Trophoblast cell (in vitro differentiated cells and primary cell): ENCODE results near the gene LRRFIP2.
"Not testable (repeated sequence)": the region's sequence is repeated elsewhere in the genome, so short reads cannot be mapped to it uniquely, and the experiment has no call there.

Experiments used
- DNase-seq, 2 donors: peaks; one replicate each; pipeline ENCODE4 v3.0.0-alpha.2; 2016
- H2AFZ ChIP-seq: 2 replicates; pipeline ENCODE4 v1.6.1; 2013; ENCODE audit warnings: low read length, moderate library complexity, mild to moderate bottlenecking; ENCODE audit not compliant: insufficient read depth, poor library complexity
- H2AK5ac ChIP-seq: 2 replicates; pipeline ENCODE4 v1.6.1; 2013; ENCODE audit warnings: mild to moderate bottlenecking, low read length
- H2BK120ac ChIP-seq: 2 replicates; pipeline ENCODE4 v1.6.1; 2013; ENCODE audit warnings: low read length, mild to moderate bottlenecking, moderate library complexity; ENCODE audit not compliant: insufficient read depth, poor library complexity
- H2BK12ac ChIP-seq: 2 replicates; pipeline ENCODE4 v1.6.1; 2013; ENCODE audit warnings: mild to moderate bottlenecking, low read length, moderate library complexity
- H2BK5ac ChIP-seq: 2 replicates; pipeline ENCODE4 v1.6.1; 2013; ENCODE audit warnings: low read length, low read depth, moderate library complexity, mild to moderate bottlenecking; ENCODE audit not compliant: poor library complexity
- H3K14ac ChIP-seq: 2 replicates; pipeline ENCODE4 v1.6.1; 2013; ENCODE audit warnings: mild to moderate bottlenecking, low read length
- H3K18ac ChIP-seq: 2 replicates; pipeline ENCODE4 v1.6.1; 2013; ENCODE audit warnings: mild to moderate bottlenecking, low read length
- H3K23ac ChIP-seq: 2 replicates; pipeline ENCODE4 v1.6.1; 2013; ENCODE audit warnings: low read length
- H3K27ac ChIP-seq: 2 replicates; pipeline ENCODE4 v1.5.1; 2013; ENCODE audit warnings: low read depth, mild to moderate bottlenecking, inconsistent platforms, low read length, moderate library complexity
- H3K27me3 ChIP-seq: 2 replicates; pipeline ENCODE4 v1.6.1; 2013; ENCODE audit warnings: inconsistent platforms, mild to moderate bottlenecking, low read length, moderate library complexity; ENCODE audit not compliant: insufficient read depth
- H3K36me3 ChIP-seq, 2 experiments: 1 replicate in 1 of 2; 2 replicates in 1 of 2; pipeline ENCODE4 v1.6.1; 2013; ENCODE audit warnings: low read length in 2 of 2, mild to moderate bottlenecking in 2 of 2, moderate library complexity in 1 of 2; ENCODE audit not compliant: insufficient read depth in 2 of 2, control insufficient read depth in 1 of 2
- H3K4ac ChIP-seq: 2 replicates; pipeline ENCODE4 v1.6.1; 2013; ENCODE audit warnings: low read depth, mild to moderate bottlenecking, low read length, moderate library complexity
- H3K4me1 ChIP-seq, 2 experiments: 1 replicate in 1 of 2; 2 replicates in 1 of 2; pipeline ENCODE4 v1.6.1; 2013; ENCODE audit warnings: low read length in 2 of 2, mild to moderate bottlenecking in 2 of 2, moderate library complexity in 1 of 2; ENCODE audit not compliant: insufficient read depth in 2 of 2, control insufficient read depth in 1 of 2
- H3K4me2 ChIP-seq: 2 replicates; pipeline ENCODE4 v1.6.1; 2013; ENCODE audit warnings: inconsistent platforms, mild to moderate bottlenecking, low read length, moderate library complexity
- H3K4me3 ChIP-seq: 2 replicates; pipeline ENCODE4 v1.5.1; 2013; ENCODE audit warnings: mild to moderate bottlenecking, low read depth, low read length, inconsistent platforms
- H3K79me1 ChIP-seq: one replicate; pipeline ENCODE4 v1.6.1; 2013; ENCODE audit warnings: low read length
- H3K79me2 ChIP-seq: 2 replicates; pipeline ENCODE4 v1.6.1; 2013; ENCODE audit warnings: low read length, mild to moderate bottlenecking; ENCODE audit not compliant: control insufficient read depth, insufficient read depth, poor library complexity
- H3K9ac ChIP-seq: 2 replicates; pipeline ENCODE4 v1.6.1; 2013; ENCODE audit warnings: mild to moderate bottlenecking, low read length
- H3K9me3 ChIP-seq: 2 replicates; pipeline ENCODE4 v1.6.1; 2013; ENCODE audit warnings: low read depth, mild to moderate bottlenecking, control low read depth, inconsistent platforms, low read length; ENCODE audit not compliant: insufficient read depth
- H4K12ac ChIP-seq: 2 replicates; pipeline ENCODE4 v1.6.1; 2013; ENCODE audit warnings: low read depth, mild to moderate bottlenecking, low read length, moderate library complexity
- H4K8ac ChIP-seq: 2 replicates; pipeline ENCODE4 v1.6.1; 2013; ENCODE audit warnings: low read depth, mild to moderate bottlenecking, low read length, moderate library complexity
- H4K91ac ChIP-seq: one replicate; pipeline ENCODE4 v1.6.1; 2013; ENCODE audit warnings: low read depth, mild to moderate bottlenecking, low read length, moderate library complexity
- WGBS: extraction: QIAGEN DNeasy Blood & Tissue Kit; methylation state at CpG from one replicate; pipeline ENCODE4 v1.1.7; 2013; ENCODE audit warnings: missing lambda C conversion rate; ENCODE audit not compliant: insufficient read length, insufficient coverage; ENCODE audit errors: extremely low coverage; 5-methylcytosine and 5-hydroxymethylcytosine counted together

LRRFIP2 gene

GRCh38 chr3:37148208-37148607, 26.2 kb downstream of the LRRFIP2 start:
- H2AK5ac ChIP-seq = no peak overlapping the region
- no peak overlapping the region for H3K4ac ChIP-seq
- H2BK12ac ChIP-seq = no peak overlapping the region
- H2BK120ac ChIP-seq = no peak overlapping the region
- H3K27ac ChIP-seq = no peak overlapping the region
- H3K4me3 ChIP-seq = no peak overlapping the region
- no peak overlapping the region for H2AFZ ChIP-seq
- H3K9ac ChIP-seq = no peak overlapping the region
- no peak overlapping the region for H4K91ac ChIP-seq
- H4K8ac ChIP-seq = no peak overlapping the region
- no peak overlapping the region for H3K23ac ChIP-seq
- peaks cover 1 to 5% of the 10 kb centered on the region in 2 experiments for H3K36me3 ChIP-seq
- H3K27me3 ChIP-seq = no peaks in the 10 kb centered on the region
- no peak overlapping the region for H3K14ac ChIP-seq
- H3K79me2 ChIP-seq = no peaks in the 10 kb centered on the region
- no peak overlapping the region for H3K4me2 ChIP-seq
- WGBS = no CpG with 5 or more reads among the region's 3 CpGs
- no peak overlapping the region for H3K18ac ChIP-seq
- H3K4me1 ChIP-seq = no peaks in the 10 kb centered on the region
- H2BK5ac ChIP-seq = no peak overlapping the region
- H3K9me3 ChIP-seq = no peaks in the 10 kb centered on the region
- no peaks in the 10 kb centered on the region for H3K79me1 ChIP-seq
- no peak for DNase-seq
- no peak overlapping the region for H4K12ac ChIP-seq

- Histone ChIP-seq H3K4me2 (no peak overlapping the region), H3K79me1 (no peaks in the 10 kb centered on the region), H2AK5ac (no peak overlapping the region), H2AFZ (no peak overlapping the region), H3K27me3 (no peaks in the 10 kb centered on the region), H2BK5ac (no peak overlapping the region), H3K9me3 (no peaks in the 10 kb centered on the region), H4K8ac (no peak overlapping the region), H2BK120ac (no peak overlapping the region), H3K14ac (no peak overlapping the region), H3K36me3 (peaks cover 1 to 6% of the 10 kb centered on the region in 2 experiments), H3K79me2 (no peaks in the 10 kb centered on the region), H3K4ac (no peak overlapping the region), H2BK12ac (no peak overlapping the region), H3K27ac (no peak overlapping the region), H3K4me1 (no peaks in the 10 kb centered on the region), H3K18ac (no peak overlapping the region), H3K9ac (no peak overlapping the region), H3K4me3 (no peak overlapping the region), H3K23ac (no peak overlapping the region), H4K91ac (no peak overlapping the region), H4K12ac (no peak overlapping the region)
- WGBS = no CpG with 5 or more reads among the region's 4 CpGs
- no peak for DNase-seq
These were observed 26.7 kb downstream of the LRRFIP2 start for GRCh38 chr3:37147666-37148065.

DNA sequence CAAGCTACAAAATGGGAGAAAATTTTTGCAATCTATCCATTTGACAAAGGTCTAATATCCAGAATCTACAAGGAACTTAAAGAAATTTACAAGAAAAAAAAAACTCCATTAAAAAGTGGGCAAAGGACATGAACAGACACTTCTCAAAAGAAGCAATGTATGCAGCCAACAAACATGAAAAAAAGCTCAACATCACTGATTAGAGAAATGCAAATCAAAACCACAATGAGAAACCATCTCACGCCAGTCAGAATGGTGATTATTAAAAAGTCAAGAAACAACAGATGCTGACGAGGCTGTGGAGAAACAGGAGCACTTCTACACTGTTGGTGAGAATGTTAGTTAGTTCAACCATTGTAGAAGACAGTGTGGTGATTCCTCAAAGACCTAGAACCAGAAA, 27.5 kb downstream of the LRRFIP2 start:
- H2BK12ac ChIP-seq, H3K79me1 ChIP-seq, H4K91ac ChIP-seq, H3K9me3 ChIP-seq, DNase-seq, H3K18ac ChIP-seq, H2AFZ ChIP-seq, H3K4me3 ChIP-seq, H3K4me2 ChIP-seq, H3K4ac ChIP-seq, H2AK5ac ChIP-seq, H3K14ac ChIP-seq, H2BK120ac ChIP-seq, H4K8ac ChIP-seq, H3K79me2 ChIP-seq, H4K12ac ChIP-seq, H3K4me1 ChIP-seq, H3K23ac ChIP-seq, H3K27ac ChIP-seq, H3K36me3 ChIP-seq, H3K9ac ChIP-seq, H2BK5ac ChIP-seq, H3K27me3 ChIP-seq: not testable (repeated sequence)
- no CpG with 5 or more reads among the region's 2 CpGs for WGBS

DNA sequence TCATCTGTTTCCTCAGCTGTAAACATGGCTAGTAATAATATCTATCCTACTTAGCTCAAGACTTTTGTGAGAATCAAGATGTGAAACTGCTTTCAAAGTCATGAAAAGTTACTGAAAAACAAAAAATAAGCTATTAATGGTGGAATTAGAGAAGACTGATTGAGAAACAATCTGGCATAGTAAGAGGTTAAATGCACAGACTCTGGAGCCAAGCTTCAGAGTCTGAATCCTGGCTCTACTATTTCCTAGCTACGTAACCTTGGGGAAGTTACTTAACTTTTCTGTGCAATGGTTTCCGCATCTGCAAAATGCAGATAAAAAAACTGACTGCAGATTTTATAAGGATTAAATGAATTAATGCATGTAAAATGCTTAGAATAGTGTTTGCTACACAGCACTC, 28.8 kb downstream of the LRRFIP2 start:
- Histone ChIP-seq H3K4me1 (no peaks in the 10 kb centered on the region), H3K79me1 (no peaks in the 10 kb centered on the region), H3K27ac (no peak overlapping the region), H3K4ac (no peak overlapping the region), H3K36me3 (peaks cover 2 to 6% of the 10 kb centered on the region in 2 experiments), H4K91ac (no peak overlapping the region), H2AFZ (no peak overlapping the region), H3K4me2 (no peak overlapping the region), H3K4me3 (no peak overlapping the region), H2BK120ac (no peak overlapping the region), H3K79me2 (no peaks in the 10 kb centered on the region), H4K8ac (no peak overlapping the region), H2BK12ac (no peak overlapping the region), H3K14ac (no peak overlapping the region), H2AK5ac (no peak overlapping the region), H3K9me3 (no peaks in the 10 kb centered on the region), H3K18ac (no peak overlapping the region), H3K9ac (no peak overlapping the region), H2BK5ac (no peak overlapping the region), H3K27me3 (no peaks in the 10 kb centered on the region), H4K12ac (no peak overlapping the region), H3K23ac (no peak overlapping the region)
- WGBS = no CpG with 5 or more reads among the region's 2 CpGs
- peak in 1 of 2 donors; percentile 8 for DNase-seq
